Bladder microvascular endothelial cell (primary cell): Measurements from ENCODE around the gene PTPRA. TPM values are rescaled to one million over a fixed set of nuclear protein-coding genes. Genes with fewer than 3 reads are reported as not detected.

Experiments
- total RNA-seq: library from RNA; depleted of rRNA; stranded (reverse); fragments of >200 nt; gene quantifications from 2 replicates; pipeline ENCODE4 v1.2.3, GENCODE V29; 2014

PTPRA gene, protein sequence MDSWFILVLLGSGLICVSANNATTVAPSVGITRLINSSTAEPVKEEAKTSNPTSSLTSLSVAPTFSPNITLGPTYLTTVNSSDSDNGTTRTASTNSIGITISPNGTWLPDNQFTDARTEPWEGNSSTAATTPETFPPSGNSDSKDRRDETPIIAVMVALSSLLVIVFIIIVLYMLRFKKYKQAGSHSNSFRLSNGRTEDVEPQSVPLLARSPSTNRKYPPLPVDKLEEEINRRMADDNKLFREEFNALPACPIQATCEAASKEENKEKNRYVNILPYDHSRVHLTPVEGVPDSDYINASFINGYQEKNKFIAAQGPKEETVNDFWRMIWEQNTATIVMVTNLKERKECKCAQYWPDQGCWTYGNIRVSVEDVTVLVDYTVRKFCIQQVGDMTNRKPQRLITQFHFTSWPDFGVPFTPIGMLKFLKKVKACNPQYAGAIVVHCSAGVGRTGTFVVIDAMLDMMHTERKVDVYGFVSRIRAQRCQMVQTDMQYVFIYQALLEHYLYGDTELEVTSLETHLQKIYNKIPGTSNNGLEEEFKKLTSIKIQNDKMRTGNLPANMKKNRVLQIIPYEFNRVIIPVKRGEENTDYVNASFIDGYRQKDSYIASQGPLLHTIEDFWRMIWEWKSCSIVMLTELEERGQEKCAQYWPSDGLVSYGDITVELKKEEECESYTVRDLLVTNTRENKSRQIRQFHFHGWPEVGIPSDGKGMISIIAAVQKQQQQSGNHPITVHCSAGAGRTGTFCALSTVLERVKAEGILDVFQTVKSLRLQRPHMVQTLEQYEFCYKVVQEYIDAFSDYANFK
- 19.8 and 29.6 TPM in 2 replicates for total RNA-seq

DNA sequence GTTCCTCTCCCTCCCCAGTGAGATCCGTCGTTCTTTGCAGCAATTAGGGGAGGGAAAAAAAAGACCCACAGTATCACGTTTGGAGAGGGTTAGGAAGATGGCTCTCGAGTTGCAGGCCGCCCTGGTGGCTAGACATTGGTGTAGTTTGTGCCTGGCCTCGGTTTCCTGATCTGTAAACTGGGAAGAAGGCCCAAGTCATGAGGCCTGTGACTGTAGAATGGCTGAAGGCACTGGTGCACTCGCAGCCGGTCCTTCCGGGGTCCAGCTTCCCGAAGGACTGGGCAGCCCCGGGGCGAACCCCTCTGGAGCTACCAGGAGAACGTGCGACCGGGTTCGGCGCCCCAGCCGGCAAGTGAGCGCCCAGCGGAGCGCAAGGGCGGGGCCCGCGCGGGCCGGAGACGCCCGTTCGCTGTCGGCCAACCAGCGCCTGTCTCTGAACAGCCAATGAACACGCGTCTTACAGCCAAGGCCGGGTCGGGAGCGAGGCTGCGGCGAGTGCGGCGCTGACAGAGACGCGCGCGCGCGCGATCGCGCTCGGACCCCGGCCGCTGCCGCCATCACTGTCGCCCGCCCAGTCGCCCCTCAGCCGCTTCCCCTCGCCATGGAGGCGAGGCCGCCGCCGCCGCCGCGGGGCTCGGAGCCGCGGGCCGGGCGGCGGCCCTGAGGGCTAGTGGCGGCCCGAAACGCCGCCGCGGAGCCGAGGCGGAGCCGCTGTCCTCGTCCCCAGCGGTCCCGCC, at the start of gene PTPRA:
PTPRA (plus strand) TSS at position 472 of the 737 bp plus-strand sequence. CDS start 90,797 bp downstream, outside the sequence.

DNA sequence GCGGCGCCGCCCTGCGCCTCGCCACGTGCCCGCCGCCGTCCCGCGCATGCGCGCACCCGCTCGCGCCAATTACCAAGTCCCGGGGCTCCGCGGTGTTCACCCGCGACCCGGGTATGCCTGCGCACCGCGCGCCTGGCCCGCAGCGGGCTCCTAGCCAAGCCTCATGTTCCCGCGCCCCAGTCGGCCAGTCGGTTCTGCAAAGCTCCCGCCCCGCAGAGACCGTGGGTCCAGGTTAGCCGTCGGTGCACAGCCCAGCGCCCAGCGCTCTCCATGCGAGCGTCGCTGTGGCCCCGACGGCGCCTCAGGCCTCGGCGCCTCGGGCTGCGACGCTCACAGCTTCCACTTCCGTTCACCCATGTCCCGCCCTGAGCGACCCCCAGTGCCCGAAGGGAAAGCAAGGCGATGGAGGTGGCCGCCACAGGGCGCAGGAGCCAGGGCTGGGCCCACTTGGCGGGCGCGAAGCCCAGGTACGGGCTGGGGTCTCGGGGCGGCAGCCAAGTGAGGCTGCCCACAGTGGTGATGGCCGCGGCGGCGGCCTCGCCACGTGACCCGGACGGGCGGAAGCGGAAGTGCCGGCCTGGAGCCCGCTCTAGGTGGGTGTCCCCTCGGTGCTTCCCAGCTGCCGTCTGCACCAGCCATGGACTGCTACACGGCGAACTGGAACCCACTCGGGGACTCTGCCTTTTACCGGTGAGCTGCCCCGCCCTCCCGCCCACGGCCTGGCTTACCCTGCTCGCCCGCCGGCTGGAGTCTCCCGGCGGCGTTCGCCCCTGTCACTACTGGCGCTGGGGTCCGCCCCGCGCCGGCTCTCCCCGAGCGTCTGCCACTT, 32.9 kb upstream of the PTPRA start, which contains the start of the genes PCED1A and VPS16:
PCED1A (minus strand) TSS at position 518 of the 829 bp plus-strand sequence. CDS start 743 bp downstream, outside the sequence.
VPS16 (plus strand) TSS at position 608 of the 829 bp plus-strand sequence; CDS start at position 638, 30 bp downstream.

DNA sequence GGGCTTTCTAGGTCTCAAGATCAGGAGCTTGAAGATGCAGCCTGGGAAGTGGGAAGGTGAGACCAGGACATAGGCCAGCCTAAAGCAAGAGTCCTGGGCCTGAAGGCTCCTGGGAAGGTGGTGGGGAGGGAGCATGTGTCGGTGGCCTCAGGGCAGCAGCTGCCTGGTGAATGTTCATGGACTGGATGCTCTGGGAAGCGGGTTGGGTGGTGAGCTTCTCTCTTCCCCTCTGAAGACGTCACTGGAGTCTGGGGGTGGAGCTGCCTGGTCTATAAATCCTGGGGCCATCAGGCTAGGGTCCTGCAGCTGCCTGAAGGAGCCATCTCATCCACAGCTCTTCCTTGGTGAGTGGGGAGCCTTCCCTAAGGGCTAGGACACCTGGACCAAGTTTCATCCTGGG, 170.0 kb downstream of the PTPRA start, which contains the start of gene GNRH2:
GNRH2 (plus strand) TSS at position 301 of the 400 bp plus-strand sequence. CDS start 793 bp downstream, outside the sequence.

DNA sequence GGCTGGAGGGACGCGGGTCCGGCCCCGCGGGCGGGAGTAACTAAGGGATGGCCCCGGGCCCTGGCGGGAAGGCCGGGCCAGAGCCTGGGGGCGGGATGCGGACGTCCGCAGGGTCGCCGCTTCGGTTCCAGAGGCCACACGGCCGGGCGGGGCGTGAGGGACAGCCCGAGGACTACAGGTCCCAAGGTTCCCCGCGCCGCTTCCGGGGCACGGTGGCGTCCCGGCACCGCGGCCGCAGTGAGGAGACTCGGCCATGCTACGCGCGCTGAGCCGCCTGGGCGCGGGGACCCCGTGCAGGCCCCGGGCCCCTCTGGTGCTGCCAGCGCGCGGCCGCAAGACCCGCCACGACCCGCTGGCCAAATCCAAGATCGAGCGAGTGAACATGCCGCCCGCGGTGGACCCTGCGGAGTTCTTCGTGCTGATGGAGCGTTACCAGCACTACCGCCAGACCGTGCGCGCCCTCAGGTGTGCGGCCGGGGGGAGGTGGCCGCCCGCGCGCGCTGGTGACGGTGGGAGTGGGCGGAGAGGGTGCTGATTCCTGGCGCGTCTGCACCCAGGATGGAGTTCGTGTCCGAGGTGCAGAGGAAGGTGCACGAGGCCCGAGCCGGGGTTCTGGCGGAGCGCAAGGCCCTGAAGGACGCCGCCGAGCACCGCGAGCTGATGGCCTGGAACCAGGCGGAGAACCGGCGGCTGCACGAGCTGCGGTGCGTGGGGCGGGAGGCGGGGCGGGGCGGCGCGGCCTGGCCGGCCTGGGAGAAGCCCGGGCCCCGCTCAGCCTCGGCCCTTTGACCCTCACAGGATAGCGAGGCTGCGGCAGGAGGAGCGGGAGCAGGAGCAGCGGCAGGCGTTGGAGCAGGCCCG, 172.8 kb downstream of the PTPRA start, which contains the start of gene MRPS26:
MRPS26 (plus strand) TSS at position 237 of the 861 bp plus-strand sequence; CDS start at position 254, 17 bp downstream.

DNA sequence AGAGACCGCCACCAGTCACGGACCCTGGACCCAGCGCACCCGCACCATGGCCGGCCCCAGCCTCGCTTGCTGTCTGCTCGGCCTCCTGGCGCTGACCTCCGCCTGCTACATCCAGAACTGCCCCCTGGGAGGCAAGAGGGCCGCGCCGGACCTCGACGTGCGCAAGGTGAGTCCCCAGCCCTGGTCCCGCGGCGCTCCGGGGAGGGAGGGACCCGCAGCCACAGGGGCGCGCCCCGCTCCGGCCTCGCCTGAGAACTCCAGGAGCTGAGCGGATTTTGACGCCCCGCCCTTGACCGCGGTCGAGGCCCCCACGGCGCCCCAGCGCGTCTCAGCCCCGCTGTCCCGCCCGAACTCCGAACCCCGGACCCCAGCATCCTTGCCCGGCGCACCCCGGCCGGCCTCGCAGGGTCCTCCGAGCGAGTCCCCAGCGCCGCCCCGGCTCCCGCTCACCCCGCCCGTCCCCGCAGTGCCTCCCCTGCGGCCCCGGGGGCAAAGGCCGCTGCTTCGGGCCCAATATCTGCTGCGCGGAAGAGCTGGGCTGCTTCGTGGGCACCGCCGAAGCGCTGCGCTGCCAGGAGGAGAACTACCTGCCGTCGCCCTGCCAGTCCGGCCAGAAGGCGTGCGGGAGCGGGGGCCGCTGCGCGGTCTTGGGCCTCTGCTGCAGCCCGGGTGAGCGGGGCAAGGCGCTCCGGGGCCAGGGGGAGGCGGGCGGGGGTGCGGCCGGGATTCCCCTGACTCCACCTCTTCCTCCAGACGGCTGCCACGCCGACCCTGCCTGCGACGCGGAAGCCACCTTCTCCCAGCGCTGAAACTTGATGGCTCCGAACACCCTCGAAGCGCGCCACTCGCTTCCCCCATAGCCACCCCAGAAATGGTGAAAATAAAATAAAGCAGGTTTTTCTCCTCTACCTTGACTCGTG, 198.6 kb downstream of the PTPRA start, which contains the start of gene OXT:
OXT (plus strand) TSS at position 11 of the 920 bp plus-strand sequence; CDS start at position 47, 36 bp downstream.

DNA sequence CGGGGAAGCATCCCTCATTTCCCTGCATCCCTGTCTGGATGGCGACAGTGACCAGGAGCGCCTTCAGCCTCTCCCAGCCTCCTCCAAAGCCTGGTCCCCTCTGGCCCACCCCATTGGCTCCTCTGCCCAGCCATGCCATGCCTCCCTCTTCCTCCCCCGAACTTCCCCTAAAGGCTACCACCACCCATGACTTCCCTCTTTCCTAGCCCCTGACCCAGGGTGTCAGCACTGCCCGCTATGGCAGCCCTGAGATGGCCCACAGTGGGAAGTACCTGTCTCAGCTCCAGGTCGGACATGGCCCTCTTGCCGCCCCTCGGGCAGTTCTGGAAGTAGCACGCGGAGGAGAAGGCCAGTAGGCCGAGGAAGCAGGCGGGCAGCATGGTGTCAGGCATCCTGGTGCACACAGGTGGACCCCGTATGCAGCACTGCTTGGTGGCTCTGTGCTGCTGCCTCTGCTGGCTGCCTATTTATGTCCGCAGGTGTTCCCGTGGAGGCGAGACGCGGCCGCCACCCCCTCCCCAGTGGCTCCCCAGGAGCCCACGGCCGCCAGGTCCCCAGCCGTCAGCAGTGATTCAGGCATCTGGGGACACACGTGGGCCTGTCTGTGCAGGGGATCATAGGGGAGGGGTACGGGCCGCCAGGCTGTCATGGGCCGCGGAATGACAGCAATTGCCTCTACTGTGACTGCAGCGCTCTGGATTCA, 211.2 kb downstream of the PTPRA start, which contains the start of gene AVP:
AVP (minus strand) TSS at position 442 of the 703 bp plus-strand sequence; CDS start at position 392, 50 bp downstream.

Other genes with a start within 250 kb of the PTPRA start
- 148 and 221 TPM in 2 replicates for gene NOP56, start 220.8 kb upstream of the PTPRA start, total RNA-seq
- gene IDH3B, start 209.3 kb upstream of the PTPRA start, total RNA-seq: 103 and 111 TPM in 2 replicates
- gene EBF4, start 180.7 kb upstream of the PTPRA start, total RNA-seq: under 0.01 and 2.6 TPM in 2 replicates
- gene CPXM1, start 72.9 kb upstream of the PTPRA start, total RNA-seq: under 0.01 and 0.38 TPM in 2 replicates
- gene C20orf141, start 58.5 kb upstream of the PTPRA start, total RNA-seq: not detected in 2 replicates
- gene TMEM239, start 57.1 kb upstream of the PTPRA start, total RNA-seq: not detected in 2 replicates
- gene PCED1A, start 32.8 kb upstream of the PTPRA start, total RNA-seq: 11.5 and 22.4 TPM in 2 replicates
- gene VPS16, start 32.7 kb upstream of the PTPRA start, total RNA-seq: 42.3 and 52.3 TPM in 2 replicates
- gene GNRH2, start 170.1 kb downstream of the PTPRA start, total RNA-seq: 0.25 TPM in 1 of 2 replicates, not detected in the other
- 36.4 and 36.6 TPM in 2 replicates for gene MRPS26, start 172.6 kb downstream of the PTPRA start, total RNA-seq
- not detected in 2 replicates for gene OXT, start 198.1 kb downstream of the PTPRA start, total RNA-seq
- gene AVP, start 211.2 kb downstream of the PTPRA start, total RNA-seq: not detected in 2 replicates